ENCODE results near the gene LSM12.
A peak's percentile ranks its signal among the peaks of the same experiment; 100 is the strongest.

The LSM12 gene

DNA sequence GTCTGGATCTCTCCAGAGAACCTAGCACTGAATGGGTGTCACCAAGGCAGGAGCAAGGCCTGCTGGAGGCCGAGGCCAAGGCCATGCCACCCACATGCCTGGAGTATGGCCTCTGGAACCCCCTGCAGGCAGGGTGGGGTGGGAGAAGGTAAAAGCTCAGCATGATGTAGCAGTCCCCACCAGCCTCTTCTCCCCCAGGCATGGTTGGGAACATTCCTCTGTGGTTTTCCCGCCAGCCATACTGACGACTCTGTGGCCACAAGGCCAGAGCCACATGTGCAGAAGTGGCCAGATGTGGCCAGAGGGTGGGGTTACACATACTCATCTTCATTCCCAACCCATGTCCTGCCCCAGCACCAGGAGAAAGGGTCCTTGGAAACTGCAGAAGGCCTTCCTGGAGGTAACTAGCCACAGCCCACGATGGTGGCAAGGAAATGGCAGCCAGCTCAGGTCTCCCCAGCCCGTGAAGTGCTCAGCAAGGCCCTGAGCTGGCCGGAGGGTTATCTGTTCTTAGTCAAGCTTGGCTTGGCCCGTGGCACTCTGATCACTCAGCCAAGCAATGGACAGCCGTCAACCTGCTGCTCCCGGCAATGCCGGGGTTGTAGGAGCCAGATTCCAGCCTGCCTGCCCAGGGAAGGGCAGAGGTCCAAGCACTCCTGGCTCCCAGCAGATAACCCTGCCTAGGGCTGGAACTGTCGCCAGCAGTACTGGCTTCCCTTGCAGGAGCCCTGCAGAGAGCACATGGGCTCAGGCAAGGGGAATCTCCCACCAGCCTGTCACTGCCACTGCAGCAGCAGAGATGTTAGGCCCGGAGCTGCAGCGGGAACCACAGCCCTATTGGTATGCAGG is 30.9 kb upstream of the LSM12 start (continued):
- TF ChIP-seq KLF10 (tag by site-specific recombination; IDR thresholded peaks at IDR 0.05), result no peak
- TF ChIP-seq ZNF692 (tag by site-specific recombination; IDR thresholded peaks at IDR 0.05), result no peak
- no peak for TF ChIP-seq ZNF223 (tag by site-specific recombination; IDR thresholded peaks at IDR 0.05)
- no peak for TF ChIP-seq FEZF1 (tag by site-specific recombination; IDR thresholded peaks at IDR 0.05)
- TF ChIP-seq ZIC2 (tag by site-specific recombination; IDR thresholded peaks at IDR 0.05), result peak; percentile 56
- no peak for TF ChIP-seq KLF1 (tag by site-specific recombination; IDR thresholded peaks at IDR 0.05)
- TF ChIP-seq SCRT1 (tag by site-specific recombination; IDR thresholded peaks at IDR 0.05; ENCODE audit: borderline replicate concordance), result no peak
- no peak for TF ChIP-seq WT1 (tag by site-specific recombination; IDR thresholded peaks at IDR 0.05)
- no peak for TF ChIP-seq ZFP37 (tag by site-specific recombination; IDR thresholded peaks at IDR 0.05)
- TF ChIP-seq ZBTB48 (tag by site-specific recombination; IDR thresholded peaks at IDR 0.05), result no peak
- TF ChIP-seq ZNF530 (tag by site-specific recombination; IDR thresholded peaks at IDR 0.05; ENCODE audit: low read depth), result no peak
- no peak for TF ChIP-seq ZNF26 (tag by site-specific recombination; IDR thresholded peaks at IDR 0.05)
- no peak for TF ChIP-seq ZNF335 (tag by site-specific recombination; conservative IDR thresholded peaks at IDR 0.05)
- no peak for TF ChIP-seq TCF7L2 (IDR thresholded peaks at IDR 0.05; ENCODE audit: borderline replicate concordance, low read depth, low read length)
- TF ChIP-seq ZNF175 (tag by site-specific recombination; IDR thresholded peaks at IDR 0.05), result no peak
- TF ChIP-seq PRDM1 (tag by site-specific recombination; IDR thresholded peaks at IDR 0.05), result no peak
- TF ChIP-seq ZNF394 (tag by site-specific recombination; IDR thresholded peaks at IDR 0.05; ENCODE audit: borderline replicate concordance), result no peak
- no peak for TF ChIP-seq CTCF (tag by site-specific recombination; IDR thresholded peaks at IDR 0.05)
- no peak for TF ChIP-seq ZNF350 (tag by site-specific recombination; IDR thresholded peaks at IDR 0.05)

DNA sequence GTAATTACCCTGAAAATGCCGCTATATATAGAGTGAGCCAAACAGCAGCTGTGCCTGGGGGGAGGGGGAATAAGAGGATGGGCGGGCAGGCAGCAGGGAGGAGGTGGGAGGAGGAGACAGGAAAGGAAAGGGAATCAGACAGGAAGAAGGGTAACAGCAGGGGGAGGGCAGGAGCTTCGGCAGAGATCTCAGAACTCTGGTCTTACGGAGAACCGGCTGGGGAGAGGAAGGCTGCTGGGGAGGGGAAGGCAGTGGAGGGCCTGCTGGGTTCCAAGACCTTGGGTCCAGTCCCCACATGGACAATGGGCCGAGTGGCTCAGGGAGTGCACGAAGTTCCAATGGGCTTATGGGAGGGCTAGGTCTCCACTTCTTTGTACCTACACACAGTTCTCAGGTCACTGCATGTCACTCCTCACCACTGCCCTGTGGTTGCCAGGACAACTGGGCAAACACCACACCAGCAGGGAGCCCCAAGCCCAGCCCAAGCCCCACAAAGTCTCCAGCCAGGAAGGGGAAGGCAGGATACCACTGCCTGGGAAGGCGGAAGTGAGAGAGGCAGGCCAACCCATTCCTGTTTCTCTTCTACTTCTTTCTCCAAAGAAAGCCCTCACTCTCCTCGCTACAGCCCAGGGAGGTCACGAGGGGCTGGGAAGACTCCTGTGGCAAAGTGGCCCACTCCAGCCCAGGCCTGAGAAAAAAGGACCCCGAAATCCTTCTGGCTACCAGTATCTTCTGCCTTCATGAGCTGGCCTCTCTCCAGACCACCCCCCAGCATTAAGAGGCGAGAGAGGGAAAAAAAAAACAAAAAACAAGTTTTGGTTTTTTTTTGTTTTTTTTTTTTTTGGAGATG is 29.4 kb upstream of the LSM12 start:
- peak overlapping the region; percentile 73 for H3K27ac ChIP-seq (ENCODE audit: extremely low read depth, low read depth, low read length)
- H3K36me3 ChIP-seq (ENCODE audit: control insufficient read depth in 2 of 2, insufficient read depth in 1 of 2, low read length in 2 of 2), result peaks cover 0 to 24% of the 10 kb centered on the region in 2 experiments; a peak in 2 of 3 replicates
- ChIA-PET CTCF (interaction anchor here (0.6 to 4.6 kb wide), 14 partner anchors 11 to 152 kb away, joined by 3 to 33 read pairs (median 4); partner anchors contain the start of gene G6PC3), POLR2A (interaction anchor here (0.6 to 1.5 kb wide), 11 partner anchors 9 to 240 kb away, joined by 3 to 9 read pairs (median 3); partner anchors contain the start of genes G6PC3 and TMUB2)
- peak overlapping the region; percentile 33 for H3K4me3 ChIP-seq (ENCODE audit: low read depth, low read length)
- no peaks in the 10 kb centered on the region for H3K9me3 ChIP-seq (ENCODE audit: control insufficient read depth, insufficient read depth, low read depth, low read length)
- H3K4me1 ChIP-seq (ENCODE audit: control insufficient read depth, insufficient read depth, low read length), result peaks cover 10% of the 10 kb centered on the region; the same call in 1 of the 2 replicates
- TF ChIP-seq KLF1 (tag by site-specific recombination; IDR thresholded peaks at IDR 0.05) (peak; percentile 60), ZNF585B (tag by site-specific recombination; IDR thresholded peaks at IDR 0.05) (no peak), ZBTB48 (tag by site-specific recombination; IDR thresholded peaks at IDR 0.05) (no peak), ZSCAN23 (tag by site-specific recombination; IDR thresholded peaks at IDR 0.05) (0 out of 2 replicates have a peak, but pooled peaks have one; percentile 34), ZNF169 (tag by site-specific recombination; IDR thresholded peaks at IDR 0.05) (no peak), ZBTB1 (tag by site-specific recombination; IDR thresholded peaks at IDR 0.05) (no peak), ZXDB (tag by site-specific recombination; IDR thresholded peaks at IDR 0.05) (no peak)
- TF ChIP-seq, protein P1, sequence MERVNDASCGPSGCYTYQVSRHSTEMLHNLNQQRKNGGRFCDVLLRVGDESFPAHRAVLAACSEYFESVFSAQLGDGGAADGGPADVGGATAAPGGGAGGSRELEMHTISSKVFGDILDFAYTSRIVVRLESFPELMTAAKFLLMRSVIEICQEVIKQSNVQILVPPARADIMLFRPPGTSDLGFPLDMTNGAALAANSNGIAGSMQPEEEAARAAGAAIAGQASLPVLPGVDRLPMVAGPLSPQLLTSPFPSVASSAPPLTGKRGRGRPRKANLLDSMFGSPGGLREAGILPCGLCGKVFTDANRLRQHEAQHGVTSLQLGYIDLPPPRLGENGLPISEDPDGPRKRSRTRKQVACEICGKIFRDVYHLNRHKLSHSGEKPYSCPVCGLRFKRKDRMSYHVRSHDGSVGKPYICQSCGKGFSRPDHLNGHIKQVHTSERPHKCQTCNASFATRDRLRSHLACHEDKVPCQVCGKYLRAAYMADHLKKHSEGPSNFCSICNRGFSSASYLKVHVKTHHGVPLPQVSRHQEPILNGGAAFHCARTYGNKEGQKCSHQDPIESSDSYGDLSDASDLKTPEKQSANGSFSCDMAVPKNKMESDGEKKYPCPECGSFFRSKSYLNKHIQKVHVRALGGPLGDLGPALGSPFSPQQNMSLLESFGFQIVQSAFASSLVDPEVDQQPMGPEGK (tag by site-specific recombination; IDR thresholded peaks at IDR 0.05), result peak; percentile 86
- TF ChIP-seq, protein P2, sequence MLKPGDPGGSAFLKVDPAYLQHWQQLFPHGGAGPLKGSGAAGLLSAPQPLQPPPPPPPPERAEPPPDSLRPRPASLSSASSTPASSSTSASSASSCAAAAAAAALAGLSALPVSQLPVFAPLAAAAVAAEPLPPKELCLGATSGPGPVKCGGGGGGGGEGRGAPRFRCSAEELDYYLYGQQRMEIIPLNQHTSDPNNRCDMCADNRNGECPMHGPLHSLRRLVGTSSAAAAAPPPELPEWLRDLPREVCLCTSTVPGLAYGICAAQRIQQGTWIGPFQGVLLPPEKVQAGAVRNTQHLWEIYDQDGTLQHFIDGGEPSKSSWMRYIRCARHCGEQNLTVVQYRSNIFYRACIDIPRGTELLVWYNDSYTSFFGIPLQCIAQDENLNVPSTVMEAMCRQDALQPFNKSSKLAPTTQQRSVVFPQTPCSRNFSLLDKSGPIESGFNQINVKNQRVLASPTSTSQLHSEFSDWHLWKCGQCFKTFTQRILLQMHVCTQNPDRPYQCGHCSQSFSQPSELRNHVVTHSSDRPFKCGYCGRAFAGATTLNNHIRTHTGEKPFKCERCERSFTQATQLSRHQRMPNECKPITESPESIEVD (tag by site-specific recombination; IDR thresholded peaks at IDR 0.05), result no peak; the same call in 1 of the 2 replicates

All from HEK293 (cell line).